Upper lobe of right lung (tissue), 1 donor: Measurements from ENCODE around the gene GALNT18. TPM values are rescaled to one million over a fixed set of nuclear protein-coding genes. Genes with fewer than 3 reads are reported as not detected.

Source experiments
- ATAC-seq: fragments of 200-7000 bp; cut with Tn5 transposase; one replicate; pipeline ENCODE4 v1.9.1; 2020; ENCODE audit warnings: mild to moderate bottlenecking, moderate library complexity
- DNase-seq: peaks from one replicate; pipeline ENCODE4 v3.0.0-alpha.2; 2020
- H3K27ac ChIP-seq: fragments of 200-600 bp; one replicate; pipeline ENCODE4 v1.8.0; 2022
- H3K27me3 ChIP-seq: fragments of 200-600 bp; one replicate; pipeline ENCODE4 v1.8.0; 2022; ENCODE audit warnings: mild to moderate bottlenecking
- H3K36me3 ChIP-seq: fragments of 200-600 bp; one replicate; pipeline ENCODE4 v1.8.0; 2022
- H3K4me1 ChIP-seq: fragments of 200-600 bp; one replicate; pipeline ENCODE4 v1.8.0; 2022
- H3K4me3 ChIP-seq: fragments of 200-600 bp; one replicate; pipeline ENCODE4 v1.8.0; 2022; ENCODE audit warnings: mild to moderate bottlenecking
- H3K9me3 ChIP-seq: fragments of 200-600 bp; one replicate; pipeline ENCODE4 v1.8.0; 2022
- intact Hi-C: fragments of 100-400 bp; cut with DNase I; formaldehyde crosslinking; loops from one replicate; pipeline ENCODE4 v1.11.0; 2022
- total RNA-seq: library from RNA; stranded (reverse); fragmentation: NEBNext Ultra II Directional; extraction: Animal tissue kit (Norgen Biotek cat#: 25700); gene quantifications from one replicate; pipeline ENCODE4 v1.2.1, GENCODE V29; 2021
- TF ChIP-seq, protein P1 (sequence below): fragments of 200-600 bp; IDR thresholded peaks from one replicate; pipeline ENCODE4 v1.8.0; 2022; ENCODE audit warnings: antibody characterized with exemption
- donor health status: DM: no; HTN: yes; CAD: no; lungs with severe emphysema.

Gene GALNT18
- total RNA-seq, 1 donor from 2014 or later = 55.5 TPM

DNA sequence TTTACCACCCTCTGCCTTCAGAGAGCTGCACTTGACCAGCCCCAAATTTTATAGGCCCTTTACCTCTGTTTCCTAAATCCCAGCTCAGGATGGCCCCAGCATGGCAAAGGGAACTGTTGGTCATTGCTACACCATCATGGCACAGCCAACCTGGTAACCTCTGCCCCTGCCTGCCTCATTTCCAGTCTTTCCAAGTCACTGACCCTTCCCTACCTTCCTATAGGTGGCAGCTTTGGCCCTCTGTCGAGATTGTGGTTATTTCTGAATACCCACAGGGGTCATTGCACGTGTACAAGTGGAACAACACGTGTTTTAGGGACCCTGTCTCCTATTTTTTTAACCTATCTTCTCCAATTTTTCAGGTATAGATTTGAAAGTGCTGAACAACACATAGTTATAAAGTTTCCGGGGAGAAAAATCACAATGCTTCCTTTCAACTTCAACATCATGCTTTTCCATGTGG, 2.8 kb downstream of the GALNT18 start:
- Histone ChIP-seq H3K27ac (no peak overlapping the region), H3K4me1 (peaks cover 8% of the 10 kb centered on the region), H3K4me3 (peak overlapping the region; percentile 70), H3K27me3 (peaks cover 5% of the 10 kb centered on the region), H3K9me3 (no peaks in the 10 kb centered on the region), H3K36me3 (no peaks in the 10 kb centered on the region)
- TF ChIP-seq, protein P1, sequence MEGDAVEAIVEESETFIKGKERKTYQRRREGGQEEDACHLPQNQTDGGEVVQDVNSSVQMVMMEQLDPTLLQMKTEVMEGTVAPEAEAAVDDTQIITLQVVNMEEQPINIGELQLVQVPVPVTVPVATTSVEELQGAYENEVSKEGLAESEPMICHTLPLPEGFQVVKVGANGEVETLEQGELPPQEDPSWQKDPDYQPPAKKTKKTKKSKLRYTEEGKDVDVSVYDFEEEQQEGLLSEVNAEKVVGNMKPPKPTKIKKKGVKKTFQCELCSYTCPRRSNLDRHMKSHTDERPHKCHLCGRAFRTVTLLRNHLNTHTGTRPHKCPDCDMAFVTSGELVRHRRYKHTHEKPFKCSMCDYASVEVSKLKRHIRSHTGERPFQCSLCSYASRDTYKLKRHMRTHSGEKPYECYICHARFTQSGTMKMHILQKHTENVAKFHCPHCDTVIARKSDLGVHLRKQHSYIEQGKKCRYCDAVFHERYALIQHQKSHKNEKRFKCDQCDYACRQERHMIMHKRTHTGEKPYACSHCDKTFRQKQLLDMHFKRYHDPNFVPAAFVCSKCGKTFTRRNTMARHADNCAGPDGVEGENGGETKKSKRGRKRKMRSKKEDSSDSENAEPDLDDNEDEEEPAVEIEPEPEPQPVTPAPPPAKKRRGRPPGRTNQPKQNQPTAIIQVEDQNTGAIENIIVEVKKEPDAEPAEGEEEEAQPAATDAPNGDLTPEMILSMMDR = peak; percentile 15
- intact Hi-C loops = no loop called here
- ATAC-seq (no peak), DNase-seq (no peak)

DNA sequence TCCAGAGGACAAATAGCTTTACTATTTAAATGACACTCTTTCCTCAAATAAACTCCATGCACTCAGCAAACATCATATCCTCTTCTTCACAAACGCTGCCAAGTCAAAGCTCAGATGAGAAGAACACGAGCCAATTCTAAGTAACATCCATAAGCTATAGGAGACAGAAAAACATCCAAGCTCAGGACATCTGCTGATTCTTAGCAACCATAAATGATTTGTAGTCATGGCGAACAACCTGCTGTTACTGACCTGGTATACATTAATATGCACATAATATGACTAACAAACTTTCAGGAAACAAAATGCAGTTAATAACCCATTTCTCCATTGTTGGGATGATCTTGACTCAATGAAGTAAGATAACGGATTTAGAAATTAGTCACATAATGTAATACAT, 6.7 kb downstream of the GALNT18 start:
- no peaks in the 10 kb centered on the region for H3K9me3 ChIP-seq
- H3K4me1 ChIP-seq = no peaks in the 10 kb centered on the region
- TF ChIP-seq, protein P1 = no peak
- peaks cover 5% of the 10 kb centered on the region for H3K27me3 ChIP-seq
- no peaks in the 10 kb centered on the region for H3K36me3 ChIP-seq
- intact Hi-C loops = no loop called here
- no peak for ATAC-seq
- H3K4me3 ChIP-seq = no peak overlapping the region
- no peak for DNase-seq
- H3K27ac ChIP-seq = no peak overlapping the region

DNA sequence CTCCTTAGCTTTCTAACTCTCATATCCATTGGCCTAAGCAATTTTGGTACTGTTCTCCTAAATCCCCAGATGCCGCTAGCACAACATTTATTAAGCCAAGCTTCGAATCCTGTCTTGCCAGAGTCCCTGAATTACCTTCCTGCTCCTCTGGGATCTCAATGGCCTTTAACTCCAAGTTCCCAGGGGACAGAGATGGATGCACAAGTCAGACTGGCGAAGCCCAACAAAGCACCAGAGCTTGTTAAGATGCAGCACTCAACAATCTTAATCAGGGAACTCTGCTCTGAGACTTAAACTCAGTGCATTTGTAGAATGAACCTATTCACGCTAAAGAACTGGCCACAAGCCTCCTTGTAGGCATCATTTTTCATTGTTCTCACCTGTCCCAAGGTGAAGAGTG, 9.4 kb downstream of the GALNT18 start:
- H3K27me3 ChIP-seq = no peaks in the 10 kb centered on the region
- DNase-seq (no peak), ATAC-seq (no peak)
- no peak overlapping the region for H3K27ac ChIP-seq
- intact Hi-C loops = no loop called here
- TF ChIP-seq, protein P1 = no peak
- H3K36me3 ChIP-seq = no peaks in the 10 kb centered on the region
- H3K9me3 ChIP-seq = no peaks in the 10 kb centered on the region
- H3K4me1 ChIP-seq = peaks cover 8% of the 10 kb centered on the region
- no peak overlapping the region for H3K4me3 ChIP-seq

DNA sequence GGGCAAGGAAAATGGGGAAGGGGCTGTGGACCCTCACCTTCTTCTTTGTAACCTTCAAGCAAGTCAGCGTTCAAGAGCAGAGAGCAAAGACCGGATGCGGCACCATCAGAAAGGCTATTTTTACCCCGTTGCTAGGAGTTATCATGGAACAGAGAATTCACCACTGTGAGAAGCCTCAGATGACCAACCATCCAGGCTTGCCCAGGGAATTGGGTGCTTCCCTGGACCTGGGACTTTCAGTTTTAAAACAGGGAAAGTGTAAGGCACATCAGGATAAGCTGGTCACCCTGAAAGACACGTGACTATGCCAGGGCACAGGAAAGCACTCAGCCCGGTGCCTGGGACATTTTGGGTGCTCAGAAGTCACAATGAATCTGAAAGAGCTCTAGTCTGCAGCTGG, 10.4 kb downstream of the GALNT18 start:
- H3K27me3 ChIP-seq = no peaks in the 10 kb centered on the region
- no peak overlapping the region for H3K4me3 ChIP-seq
- intact Hi-C loops = no loop called here
- DNase-seq = no peak
- TF ChIP-seq, protein P1 = no peak
- peaks cover 8% of the 10 kb centered on the region for H3K4me1 ChIP-seq
- ATAC-seq = no peak
- H3K27ac ChIP-seq = no peak overlapping the region
- H3K9me3 ChIP-seq = no peaks in the 10 kb centered on the region
- H3K36me3 ChIP-seq = no peaks in the 10 kb centered on the region

DNA sequence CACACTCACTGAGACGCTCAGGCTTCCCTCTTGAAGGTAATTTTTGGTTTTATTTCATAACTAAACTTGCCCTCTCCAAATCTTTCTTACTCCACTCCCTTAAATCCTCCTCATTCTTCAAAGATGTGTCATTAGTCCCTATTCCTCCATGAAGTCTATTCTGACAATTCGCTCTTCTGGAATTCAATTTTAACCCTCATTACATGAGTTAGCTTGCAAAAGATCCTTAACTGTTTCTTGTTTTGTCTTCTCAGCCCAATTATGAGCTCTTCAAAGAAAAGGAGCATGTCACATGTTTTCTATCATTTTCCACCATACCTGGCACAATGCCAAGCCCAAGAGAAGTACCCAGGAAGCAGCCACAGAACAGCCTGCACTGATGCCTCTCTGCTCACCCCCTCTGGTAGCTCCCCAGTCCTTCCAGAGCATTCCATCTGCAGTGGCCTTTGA, 13.0 kb downstream of the GALNT18 start:
- ATAC-seq (peak; percentile 45), DNase-seq (no peak)
- no peaks in the 10 kb centered on the region for H3K27me3 ChIP-seq
- no peaks in the 10 kb centered on the region for H3K9me3 ChIP-seq
- intact Hi-C loops = no loop called here
- no peak overlapping the region for H3K4me3 ChIP-seq
- no peak overlapping the region for H3K27ac ChIP-seq
- TF ChIP-seq, protein P1 = no peak
- H3K36me3 ChIP-seq = no peaks in the 10 kb centered on the region
- peaks cover 8% of the 10 kb centered on the region for H3K4me1 ChIP-seq

DNA sequence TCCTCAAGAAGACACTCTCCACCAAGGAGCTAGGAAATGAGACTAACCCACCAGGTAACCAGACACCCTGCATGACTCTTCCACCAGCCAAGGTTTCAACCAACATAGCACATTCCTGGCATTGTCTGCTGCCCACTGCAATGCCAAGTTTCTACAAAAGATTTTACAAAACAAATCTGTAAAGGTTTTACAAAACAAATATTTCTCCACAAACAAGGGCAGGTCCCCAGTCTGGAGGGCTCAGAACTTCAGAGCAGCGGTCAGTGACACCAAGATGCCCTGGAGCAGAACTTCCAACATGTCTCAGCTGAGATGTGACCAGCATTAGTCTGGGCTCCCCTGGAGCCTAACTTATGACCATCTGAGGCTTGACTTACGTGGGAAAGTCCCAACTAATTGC, 14.0 kb downstream of the GALNT18 start:
- no peaks in the 10 kb centered on the region for H3K9me3 ChIP-seq
- ATAC-seq (no peak), DNase-seq (no peak)
- intact Hi-C loops = no loop called here
- H3K36me3 ChIP-seq = no peaks in the 10 kb centered on the region
- TF ChIP-seq, protein P1 = no peak
- no peak overlapping the region for H3K27ac ChIP-seq
- no peak overlapping the region for H3K4me3 ChIP-seq
- peaks cover 8% of the 10 kb centered on the region for H3K4me1 ChIP-seq
- no peaks in the 10 kb centered on the region for H3K27me3 ChIP-seq
